ENCODE data around the gene SGMS1. TPM values are rescaled to one million over a fixed set of nuclear protein-coding genes. Genes with fewer than 3 reads are reported as not detected.

The SGMS1 gene
- total RNA-seq, 1 donor from 2014 or later: 25.6 TPM

- Histone ChIP-seq H3K4me1 (ENCODE audit: insufficient read depth, low read length) (peaks cover 40% of the 10 kb centered on the region), H3K36me3 (ENCODE audit: insufficient read depth, low read length) (no peaks in the 10 kb centered on the region), H2AFZ (ENCODE audit: low read depth, low read length) (no peak overlapping the region), H3K9me3 (ENCODE audit: insufficient read depth, low read depth, low read length) (no peaks in the 10 kb centered on the region), H3K27me3 (ENCODE audit: insufficient read depth, low read length) (no peaks in the 10 kb centered on the region), H3K4me2 (ENCODE audit: low read length) (peak overlapping the region; percentile 74), H3K27ac (ENCODE audit: low read depth, low read length) (no peak overlapping the region), H3K9ac (ENCODE audit: low read length) (peak overlapping the region; percentile 14), H3K79me2 (ENCODE audit: insufficient read depth, low read length) (no peaks in the 10 kb centered on the region), H3K4me3 (ENCODE audit: insufficient read depth, low read depth, low read length) (no peak overlapping the region), H4K20me1 (ENCODE audit: insufficient read depth, low read length) (peaks cover 51% of the 10 kb centered on the region)
- Mint-ChIP-seq H3K27ac (ENCODE audit: unreplicated experiment) (peak overlapping the region; percentile 96), H3K27me3 (ENCODE audit: low read depth, unreplicated experiment) (no peaks in the 10 kb centered on the region), H3K4me1 (ENCODE audit: low read depth, unreplicated experiment) (peaks cover 54% of the 10 kb centered on the region), H3K36me3 (ENCODE audit: low read depth, unreplicated experiment) (no peaks in the 10 kb centered on the region), H3K4me3 (ENCODE audit: unreplicated experiment) (peak overlapping the region; percentile 34), H3K9me3 (ENCODE audit: unreplicated experiment) (no peaks in the 10 kb centered on the region)
- TF ChIP-seq EZH2 (IDR thresholded peaks at IDR 0.05; ENCODE audit: insufficient read depth, low read length) (no peak), CTCF (IDR thresholded peaks at IDR 0.05; ENCODE audit: insufficient read depth, low read depth, low read length) (no peak)
- FAIRE-seq (no peak), DNase-seq (ENCODE audit: low read depth) (no peak)
Measured at GRCh38 chr10:50604049-50604640, 19.6 kb downstream of the SGMS1 start.

GRCh38 chr10:50603151-50603850, 20.5 kb downstream of the SGMS1 start:
- H2AFZ ChIP-seq (ENCODE audit: low read depth, low read length): no peak overlapping the region
- H3K36me3 ChIP-seq (ENCODE audit: insufficient read depth, low read length): no peaks in the 10 kb centered on the region
- peaks cover 44% of the 10 kb centered on the region for H4K20me1 ChIP-seq (ENCODE audit: insufficient read depth, low read length)
- peaks cover 40% of the 10 kb centered on the region for H3K4me1 ChIP-seq (ENCODE audit: insufficient read depth, low read length)
- H3K4me3 Mint-ChIP-seq (ENCODE audit: unreplicated experiment): no peak overlapping the region
- no peaks in the 10 kb centered on the region for H3K36me3 Mint-ChIP-seq (ENCODE audit: low read depth, unreplicated experiment)
- H3K9ac ChIP-seq (ENCODE audit: low read length): no peak overlapping the region
- no peaks in the 10 kb centered on the region for H3K27me3 ChIP-seq (ENCODE audit: insufficient read depth, low read length)
- H3K79me2 ChIP-seq (ENCODE audit: insufficient read depth, low read length): no peaks in the 10 kb centered on the region
- H3K4me3 ChIP-seq (ENCODE audit: insufficient read depth, low read depth, low read length): no peak overlapping the region
- no peak overlapping the region for H3K27ac ChIP-seq (ENCODE audit: low read depth, low read length)
- no peak for FAIRE-seq
- H3K4me2 ChIP-seq (ENCODE audit: low read length): no peak overlapping the region
- no peak for TF ChIP-seq CTCF (IDR thresholded peaks at IDR 0.05; ENCODE audit: insufficient read depth, low read depth, low read length)
- peak overlapping the region; percentile 82 for H3K27ac Mint-ChIP-seq (ENCODE audit: unreplicated experiment)
- H3K27me3 Mint-ChIP-seq (ENCODE audit: low read depth, unreplicated experiment): no peaks in the 10 kb centered on the region
- no peaks in the 10 kb centered on the region for H3K9me3 Mint-ChIP-seq (ENCODE audit: unreplicated experiment)
- peaks cover 54% of the 10 kb centered on the region for H3K4me1 Mint-ChIP-seq (ENCODE audit: low read depth, unreplicated experiment)
- no peak for DNase-seq (ENCODE audit: low read depth)
- H3K9me3 ChIP-seq (ENCODE audit: insufficient read depth, low read depth, low read length): no peaks in the 10 kb centered on the region

GRCh38 chr10:50601974-50602373, 21.8 kb downstream of the SGMS1 start:
- Mint-ChIP-seq H3K27me3 (ENCODE audit: low read depth, unreplicated experiment) (no peaks in the 10 kb centered on the region), H3K36me3 (ENCODE audit: low read depth, unreplicated experiment) (no peaks in the 10 kb centered on the region), H3K4me3 (ENCODE audit: unreplicated experiment) (no peak overlapping the region), H3K27ac (ENCODE audit: unreplicated experiment) (no peak overlapping the region), H3K4me1 (ENCODE audit: low read depth, unreplicated experiment) (peaks cover 54% of the 10 kb centered on the region), H3K9me3 (ENCODE audit: unreplicated experiment) (no peaks in the 10 kb centered on the region)
- no peak overlapping the region for H3K4me2 ChIP-seq (ENCODE audit: low read length)
- H3K9ac ChIP-seq (ENCODE audit: low read length): no peak overlapping the region
- peaks cover 44% of the 10 kb centered on the region for H4K20me1 ChIP-seq (ENCODE audit: insufficient read depth, low read length)
- H3K36me3 ChIP-seq (ENCODE audit: insufficient read depth, low read length): no peaks in the 10 kb centered on the region
- no peak overlapping the region for H3K27ac ChIP-seq (ENCODE audit: low read depth, low read length)
- peaks cover 40% of the 10 kb centered on the region for H3K4me1 ChIP-seq (ENCODE audit: insufficient read depth, low read length)
- H2AFZ ChIP-seq (ENCODE audit: low read depth, low read length): no peak overlapping the region
- no peaks in the 10 kb centered on the region for H3K79me2 ChIP-seq (ENCODE audit: insufficient read depth, low read length)
- H3K9me3 ChIP-seq (ENCODE audit: insufficient read depth, low read depth, low read length): no peaks in the 10 kb centered on the region
- no peak overlapping the region for H3K4me3 ChIP-seq (ENCODE audit: insufficient read depth, low read depth, low read length)
- no peaks in the 10 kb centered on the region for H3K27me3 ChIP-seq (ENCODE audit: insufficient read depth, low read length)
- no peak for TF ChIP-seq EZH2 (IDR thresholded peaks at IDR 0.05; ENCODE audit: insufficient read depth, low read length)
- TF ChIP-seq CTCF (IDR thresholded peaks at IDR 0.05; ENCODE audit: insufficient read depth, low read depth, low read length): no peak
- no peak for FAIRE-seq
- no peak for DNase-seq (ENCODE audit: low read depth)
